GM19193 (cell line): Measurements from ENCODE around the gene TULP3.

ENCODE experiments used
- POLR2A ChIP-seq: IDR thresholded peaks from 4 replicates; pipeline ENCODE4 v1.6.1; 2011; ENCODE audit not compliant: insufficient read depth, insufficient read length; ENCODE audit errors: extremely low read depth

The TULP3 gene

DNA sequence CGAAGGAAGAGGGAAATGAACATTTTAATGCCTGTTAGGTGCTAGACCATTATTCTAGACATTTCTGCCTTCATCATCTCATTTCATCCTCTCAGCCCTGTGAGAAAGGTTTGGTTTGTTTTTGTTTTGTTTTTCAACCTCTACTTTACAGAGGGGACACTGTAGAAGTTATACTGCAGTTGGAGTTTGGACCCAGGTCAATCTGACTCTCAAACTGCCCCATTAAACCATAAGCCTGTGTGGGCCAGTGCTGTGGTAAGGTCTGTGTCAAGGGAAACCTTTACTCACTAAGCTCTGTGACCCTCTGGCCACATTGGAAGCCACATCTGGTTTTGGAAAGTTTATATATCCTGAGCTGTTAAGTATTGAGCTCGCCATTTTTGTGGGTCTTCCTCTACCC is 77.0 kb downstream of the TULP3 start:
- no peak for TF ChIP-seq POLR2A

DNA sequence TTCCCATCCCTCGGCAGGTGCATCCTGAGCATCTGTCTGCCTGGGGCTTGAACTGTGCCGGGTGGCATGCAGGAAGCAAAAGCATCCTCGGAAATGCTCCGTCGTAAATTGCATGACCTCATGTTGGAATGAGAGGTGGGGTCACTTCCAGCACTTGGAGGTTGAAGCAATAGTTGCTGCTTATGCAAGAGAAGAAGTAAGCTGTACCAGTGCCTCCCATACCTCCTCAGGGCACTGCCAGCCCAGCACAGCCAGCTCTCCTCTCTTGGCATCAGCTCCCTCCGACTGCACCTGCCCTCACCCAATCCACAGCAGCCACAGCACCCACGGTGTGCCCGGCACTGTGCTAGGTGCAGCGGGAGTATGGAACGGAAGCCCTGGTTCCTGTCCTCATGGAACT is 80.1 kb downstream of the TULP3 start:
- no peak for TF ChIP-seq POLR2A

DNA sequence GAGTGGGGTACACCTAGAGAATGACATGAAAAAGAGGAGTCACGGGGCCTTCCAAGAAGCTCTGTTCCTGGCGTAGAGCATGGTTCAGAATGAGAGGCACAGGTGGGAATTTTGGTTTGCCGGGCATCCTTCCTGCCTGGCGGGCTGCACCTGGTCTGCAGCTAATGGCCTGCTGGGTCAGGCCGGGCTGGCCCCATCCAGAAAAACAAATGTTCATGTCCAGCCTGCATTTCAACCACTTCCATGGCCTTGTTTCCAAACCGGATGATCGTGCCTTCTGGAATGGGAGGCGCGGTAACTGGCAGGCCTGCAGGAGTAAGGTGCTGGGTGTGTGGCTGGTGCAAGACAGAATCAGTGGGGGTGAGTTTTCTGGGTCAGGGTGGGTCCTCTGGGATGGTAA is 82.9 kb downstream of the TULP3 start:
- no peak for TF ChIP-seq POLR2A

DNA sequence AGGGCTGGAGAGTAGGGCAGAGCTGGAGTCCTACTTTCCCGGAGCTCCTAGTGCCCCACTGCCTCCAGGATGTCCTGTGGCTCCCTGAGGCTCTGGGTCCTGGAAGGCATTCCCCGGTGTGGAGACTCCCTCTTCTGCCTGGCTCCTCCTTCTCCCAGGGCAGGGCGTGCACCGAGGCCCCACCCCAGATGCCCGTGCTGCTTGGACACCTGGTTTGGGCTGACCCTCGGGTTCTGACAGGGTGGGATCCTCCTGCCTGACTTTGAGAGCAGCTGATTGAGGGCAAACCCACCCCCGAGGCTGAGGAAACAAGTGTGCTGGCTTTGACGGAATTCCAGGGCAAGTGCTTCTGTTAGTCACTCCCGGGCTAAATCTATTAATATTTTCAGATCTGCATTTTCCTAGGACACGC is 83.9 kb downstream of the TULP3 start:
- no peak for TF ChIP-seq POLR2A

DNA sequence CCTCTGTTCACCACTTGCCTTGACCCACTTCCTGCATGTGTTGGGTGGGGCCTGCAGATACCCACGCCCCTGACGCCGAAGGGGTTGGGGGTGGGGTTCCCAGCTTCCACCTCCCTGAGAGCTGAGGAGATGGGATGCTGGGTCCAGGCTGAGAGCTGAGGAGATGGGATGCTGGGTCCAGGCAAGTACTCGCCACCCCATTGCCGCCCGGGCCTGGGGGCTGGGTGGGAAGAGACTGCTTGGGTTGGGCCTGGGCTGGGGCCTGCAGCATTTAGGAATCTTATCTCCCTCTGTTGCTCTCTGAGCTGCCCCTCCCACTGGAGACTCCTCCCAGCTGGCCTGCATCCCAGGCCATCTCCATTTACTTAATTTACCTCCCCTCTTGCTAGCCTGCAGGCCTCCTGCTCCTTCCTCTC is 85.9 kb downstream of the TULP3 start:
- TF ChIP-seq POLR2A, result no peak

DNA sequence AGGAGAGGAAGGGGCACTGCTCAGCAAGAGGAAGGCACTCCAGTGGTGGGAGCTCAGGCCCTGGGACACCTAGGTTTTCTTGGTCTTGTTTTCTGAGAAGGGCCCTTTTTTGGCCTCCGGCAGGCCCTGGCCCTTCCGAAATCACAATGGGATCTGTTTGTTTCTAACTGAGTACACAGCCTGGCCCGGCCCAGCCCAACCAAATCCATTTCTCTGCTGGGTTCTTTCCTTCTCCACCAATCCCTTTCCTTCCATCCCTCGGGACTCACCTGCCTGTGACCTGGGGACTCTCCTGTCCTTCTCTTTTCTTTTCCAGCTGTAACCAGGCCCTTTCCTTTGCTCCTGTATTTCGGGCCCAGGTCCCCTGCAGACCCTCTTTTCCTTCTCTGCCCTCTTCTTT is 87.1 kb downstream of the TULP3 start:
- no peak for TF ChIP-seq POLR2A

DNA sequence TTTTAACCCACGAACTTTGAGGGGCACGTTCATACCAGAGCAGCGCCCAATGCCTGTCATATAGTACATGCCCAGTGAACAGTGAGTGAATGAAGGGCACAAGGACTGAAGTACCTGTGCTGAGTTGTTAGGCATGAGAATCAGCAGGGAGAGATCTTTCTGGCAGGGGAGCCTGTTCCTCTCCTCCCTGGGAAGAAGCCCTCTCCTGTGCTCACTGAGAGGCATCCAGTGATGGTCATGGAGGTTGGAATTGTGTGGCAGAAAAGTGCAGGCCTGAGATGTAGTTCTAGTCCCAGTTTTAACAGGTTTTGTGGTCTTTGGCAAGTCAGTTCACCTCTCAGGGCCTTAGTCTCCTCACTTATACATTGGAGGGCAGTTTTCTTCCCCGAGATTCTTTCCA is 89.1 kb downstream of the TULP3 start:
- TF ChIP-seq POLR2A, result no peak

DNA sequence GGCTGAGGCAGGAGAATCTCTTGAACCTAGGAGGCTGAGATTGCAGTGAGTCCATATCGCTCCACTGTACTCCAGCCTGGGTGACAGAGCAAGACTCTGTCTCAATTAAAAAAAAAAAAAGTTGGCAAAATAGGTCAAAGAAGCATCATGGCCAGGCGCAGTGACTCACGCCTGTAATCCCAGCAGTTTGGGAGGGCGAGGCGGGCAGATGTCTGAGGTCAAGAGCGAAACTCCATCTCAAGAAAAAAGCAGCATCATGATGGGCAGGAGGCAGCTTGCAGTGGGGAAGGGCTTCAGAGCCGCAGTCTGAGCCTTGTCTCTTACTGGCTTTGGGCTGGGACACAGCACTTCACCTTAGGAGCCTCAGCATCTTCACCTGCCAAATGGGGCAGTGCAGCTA is 89.9 kb downstream of the TULP3 start:
- TF ChIP-seq POLR2A, result no peak

DNA sequence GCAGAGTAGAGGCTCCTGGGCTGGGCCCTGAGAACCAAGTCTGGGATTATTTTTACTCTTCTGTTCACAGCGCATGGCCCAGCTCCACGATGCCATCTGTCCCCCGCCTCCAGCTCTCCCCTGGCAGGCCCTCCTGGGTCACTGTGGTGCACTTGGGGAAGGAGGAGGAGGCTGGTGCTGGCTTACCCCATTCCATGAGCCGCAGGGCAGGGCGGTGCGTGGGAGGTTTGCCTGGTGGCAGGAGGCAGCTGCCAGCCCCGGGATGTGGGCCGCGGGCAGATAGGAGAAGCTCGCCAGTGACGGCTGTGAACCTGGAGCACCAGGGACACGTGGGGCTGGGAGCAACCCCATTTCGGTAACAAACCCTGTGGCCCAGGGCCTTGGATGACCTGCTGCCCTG is 91.7 kb downstream of the TULP3 start:
- no peak for TF ChIP-seq POLR2A

DNA sequence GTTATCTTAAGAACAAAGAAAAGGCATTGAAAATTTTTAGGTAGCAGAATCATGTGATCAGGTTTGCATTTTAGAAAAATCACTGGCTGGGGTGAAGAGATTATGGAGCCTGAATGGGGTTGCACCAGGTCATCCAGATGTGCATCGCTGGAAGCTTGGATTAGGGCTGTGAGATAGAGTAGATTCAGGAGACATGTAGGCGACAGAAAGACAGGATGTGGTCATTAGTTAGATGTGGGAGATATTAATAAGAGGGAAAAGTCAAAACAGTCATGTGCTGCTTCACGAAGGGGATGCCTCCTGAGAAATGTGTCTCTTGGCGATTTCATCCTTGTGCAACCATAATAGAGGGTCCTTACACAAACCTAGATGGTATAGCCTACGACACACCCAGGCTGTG is 93.6 kb downstream of the TULP3 start:
- TF ChIP-seq POLR2A, result no peak

DNA sequence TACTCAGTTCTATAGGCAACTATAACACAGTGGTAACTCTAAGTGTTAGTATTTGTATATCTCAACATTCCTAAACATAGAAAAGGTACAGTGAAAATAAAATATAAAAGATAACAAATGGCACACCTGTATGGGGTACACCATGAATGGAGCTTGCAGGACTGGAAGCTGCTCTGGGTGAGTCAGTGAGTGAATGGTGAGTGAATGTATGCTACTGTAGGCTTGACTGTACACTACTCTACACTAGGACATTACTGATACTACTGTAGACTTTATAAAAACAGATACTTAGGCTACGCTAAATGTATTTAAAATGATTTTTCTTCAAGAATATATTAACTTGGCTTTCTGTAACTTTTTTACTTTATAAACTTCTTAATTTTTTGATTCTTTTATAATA is 94.0 kb downstream of the TULP3 start:
- TF ChIP-seq POLR2A, result no peak

DNA sequence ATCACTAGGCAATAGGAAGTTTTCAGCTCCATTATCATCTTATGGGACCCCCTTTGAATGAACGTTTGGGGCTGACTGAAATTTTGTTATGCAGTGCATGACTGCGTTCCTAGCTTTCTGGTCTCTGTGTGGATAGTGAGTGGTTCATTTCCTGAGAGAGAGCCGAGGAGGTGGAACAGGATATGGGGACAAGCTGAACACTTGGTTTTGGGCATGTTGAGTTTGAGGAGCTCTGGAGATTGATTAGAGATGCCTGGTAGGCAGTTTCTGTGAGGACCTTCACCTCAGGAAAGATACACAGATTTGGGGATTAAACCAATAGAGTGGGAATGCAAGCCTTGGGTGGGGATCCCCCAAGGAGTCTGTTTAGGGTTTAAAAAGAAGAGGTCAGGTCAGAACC is 96.2 kb downstream of the TULP3 start:
- no peak for TF ChIP-seq POLR2A

DNA sequence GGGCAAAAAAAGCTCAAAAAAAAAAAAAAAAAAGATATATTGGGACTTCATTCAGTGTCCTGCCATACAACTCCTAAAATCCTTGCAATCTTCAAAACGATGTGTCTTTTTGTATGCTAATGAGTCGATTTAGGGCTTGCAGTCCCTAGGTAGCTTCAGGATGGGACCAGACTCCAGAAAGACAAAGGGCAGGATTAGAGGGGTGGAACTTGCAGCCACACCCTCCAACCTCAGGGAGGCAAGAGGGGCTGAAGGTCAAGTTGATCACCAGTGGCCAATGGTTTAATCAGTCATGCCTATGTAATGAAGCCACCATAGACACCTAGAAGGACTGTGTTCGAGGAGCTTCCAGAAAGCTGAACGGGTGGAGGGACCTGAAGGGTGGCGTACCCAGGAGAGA is 97.8 kb downstream of the TULP3 start:
- TF ChIP-seq POLR2A, result no peak
